HG03558 (cell line): Measurements from ENCODE around the gene DLEC1.
"Not testable (repeated sequence)": the region's sequence is repeated elsewhere in the genome, so short reads cannot be mapped to it uniquely, and the experiment has no call there.

ENCODE experiments used
- ATAC-seq: cut with Tn5 transposase; IDR thresholded peaks from one replicate; pipeline ENCODE4 v1.9.1; 2021; ENCODE audit warnings: moderate number of reproducible peaks; ENCODE audit not compliant: unreplicated experiment; ENCODE audit errors: extremely low read depth

DLEC1 gene

GRCh38 chr3:38133209-38133556 is 94.2 kb downstream of the DLEC1 start:
- no peak for ATAC-seq

- no peak for ATAC-seq
Observed at GRCh38 chr3:38133557-38134405, 94.8 kb downstream of the DLEC1 start.

GRCh38 chr3:38134517-38135143 is 95.6 kb downstream of the DLEC1 start:
- ATAC-seq: not testable (repeated sequence)

GRCh38 chr3:38135621-38136277 is 96.7 kb downstream of the DLEC1 start:
- not testable (repeated sequence) for ATAC-seq

GRCh38 chr3:38136393-38136776 is 97.4 kb downstream of the DLEC1 start:
- no peak for ATAC-seq

GRCh38 chr3:38136777-38137614 is 98.0 kb downstream of the DLEC1 start, which contains the start of gene ACAA1:
Gene ACAA1, minus strand, starts transcription at chr3:38137127. Its CDS starts 92 bp downstream, at chr3:38137035.
- peak; percentile 83 for ATAC-seq

GRCh38 chr3:38137615-38138348 is 98.8 kb downstream of the DLEC1 start:
- ATAC-seq: no peak

- no peak for ATAC-seq
Observed at GRCh38 chr3:38138349-38139190, 99.6 kb downstream of the DLEC1 start, which contains the start of gene MYD88. Gene MYD88, plus strand, starts transcription at chr3:38138661. Its CDS starts 40 bp downstream, at chr3:38138701.

GRCh38 chr3:38139191-38139590 is 100.2 kb downstream of the DLEC1 start:
- ATAC-seq: no peak

- ATAC-seq: no peak
Observed at GRCh38 chr3:38139652-38140051, 100.6 kb downstream of the DLEC1 start.

- no peak for ATAC-seq
Observed at GRCh38 chr3:38140326-38141172, 101.5 kb downstream of the DLEC1 start.

GRCh38 chr3:38141173-38141951 is 102.4 kb downstream of the DLEC1 start:
- no peak for ATAC-seq

GRCh38 chr3:38141952-38142273 is 102.9 kb downstream of the DLEC1 start:
- no peak for ATAC-seq

- ATAC-seq: no peak
Observed at GRCh38 chr3:38142959-38143358, 104.0 kb downstream of the DLEC1 start.

- no peak for ATAC-seq
Observed at GRCh38 chr3:38143511-38143910, 104.5 kb downstream of the DLEC1 start.

GRCh38 chr3:38146504-38146903 is 107.5 kb downstream of the DLEC1 start:
- no peak for ATAC-seq

- no peak for ATAC-seq
Observed at GRCh38 chr3:38147421-38147820, 108.4 kb downstream of the DLEC1 start.
